Measurements from ENCODE around the gene CALD1. TPM values are rescaled to one million over a fixed set of nuclear protein-coding genes. Genes with fewer than 3 reads are reported as not detected.

CALD1 gene
- total RNA-seq, 1 donor from 2014 or later: 61.8 TPM

- H3K27ac Mint-ChIP-seq (ENCODE audit: unreplicated experiment): no peak overlapping the region
- no peaks in the 10 kb centered on the region for H3K27me3 Mint-ChIP-seq (ENCODE audit: unreplicated experiment)
- H3K36me3 Mint-ChIP-seq (ENCODE audit: unreplicated experiment): no peaks in the 10 kb centered on the region
- H3K4me1 Mint-ChIP-seq (ENCODE audit: low read depth, unreplicated experiment): no peaks in the 10 kb centered on the region
- no peak for TF ChIP-seq CTCF (IDR thresholded peaks at IDR 0.05; ENCODE audit: partially characterized antibody, unreplicated experiment)
- H3K9me3 Mint-ChIP-seq (ENCODE audit: unreplicated experiment): no peaks in the 10 kb centered on the region
- no peak for DNase-seq
- no peak overlapping the region for H3K4me3 Mint-ChIP-seq (ENCODE audit: unreplicated experiment)
Observed at GRCh38 chr7:134736381-134736780, 43.1 kb upstream of the CALD1 start.

DNA sequence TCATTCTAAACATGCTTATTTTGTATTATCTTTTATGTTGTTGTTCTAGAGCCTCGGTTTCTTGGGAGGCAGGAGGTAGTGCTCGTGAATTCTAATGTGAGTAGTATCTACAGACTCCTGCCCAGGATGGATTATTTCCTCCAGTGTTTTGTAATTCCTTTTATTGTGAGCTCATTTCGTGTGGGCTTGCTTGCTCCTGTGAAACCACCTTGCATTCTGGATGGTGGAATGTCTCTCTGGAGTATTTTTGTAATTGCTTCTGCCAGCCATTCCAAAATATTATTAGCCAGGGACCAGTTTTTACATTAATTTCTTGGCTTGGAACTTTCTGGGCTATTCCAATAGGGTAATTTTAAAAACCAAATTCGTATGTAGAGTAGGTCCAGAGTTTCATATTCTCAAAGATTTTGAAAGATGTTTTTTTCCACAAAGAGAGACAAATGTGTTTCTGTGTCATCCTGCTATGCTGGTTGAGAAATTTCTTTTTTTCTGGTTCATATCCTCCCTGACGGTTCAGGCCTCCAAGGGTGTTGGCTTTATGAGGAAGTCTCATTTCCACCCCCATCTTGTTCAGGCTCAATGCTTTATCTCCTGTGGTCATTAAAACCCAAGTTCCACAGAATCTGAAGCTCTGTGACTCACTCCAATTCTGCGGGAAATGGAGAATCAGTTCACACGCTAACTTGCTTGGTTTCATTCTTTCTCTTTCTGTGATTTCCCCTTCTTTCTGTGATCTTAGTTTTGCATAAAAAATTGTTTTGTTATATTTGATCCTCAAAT, 41.7 kb upstream of the CALD1 start:
- Mint-ChIP-seq H3K36me3 (ENCODE audit: unreplicated experiment) (no peaks in the 10 kb centered on the region), H3K4me3 (ENCODE audit: unreplicated experiment) (no peak overlapping the region), H3K4me1 (ENCODE audit: low read depth, unreplicated experiment) (no peaks in the 10 kb centered on the region), H3K27me3 (ENCODE audit: unreplicated experiment) (no peaks in the 10 kb centered on the region), H3K9me3 (ENCODE audit: unreplicated experiment) (no peaks in the 10 kb centered on the region), H3K27ac (ENCODE audit: unreplicated experiment) (no peak overlapping the region)
- no peak for DNase-seq
- TF ChIP-seq CTCF (IDR thresholded peaks at IDR 0.05; ENCODE audit: partially characterized antibody, unreplicated experiment): no peak

DNA sequence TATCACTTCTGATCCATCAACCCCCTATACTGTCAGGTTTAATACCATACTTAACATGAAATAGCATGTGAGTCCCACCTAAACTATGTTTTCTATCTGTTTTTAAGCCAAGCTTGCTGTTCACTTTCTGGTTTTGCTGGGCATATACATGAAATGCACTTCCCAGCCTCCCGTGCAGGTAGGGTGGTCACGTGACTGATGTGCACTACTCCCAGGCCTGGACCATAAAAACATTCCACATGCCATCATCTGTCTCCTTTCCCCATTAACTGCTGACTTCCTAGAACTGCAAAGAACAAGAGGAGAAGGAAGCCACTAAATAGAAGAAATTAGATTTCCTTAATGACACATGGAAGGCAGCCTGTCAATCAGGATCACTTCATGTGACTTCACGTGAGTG, 40.1 kb upstream of the CALD1 start:
- H3K4me1 Mint-ChIP-seq (ENCODE audit: low read depth, unreplicated experiment): no peaks in the 10 kb centered on the region
- H3K27me3 Mint-ChIP-seq (ENCODE audit: unreplicated experiment): no peaks in the 10 kb centered on the region
- no peaks in the 10 kb centered on the region for H3K36me3 Mint-ChIP-seq (ENCODE audit: unreplicated experiment)
- H3K4me3 Mint-ChIP-seq (ENCODE audit: unreplicated experiment): no peak overlapping the region
- H3K9me3 Mint-ChIP-seq (ENCODE audit: unreplicated experiment): no peaks in the 10 kb centered on the region
- H3K27ac Mint-ChIP-seq (ENCODE audit: unreplicated experiment): no peak overlapping the region
- DNase-seq: no peak
- TF ChIP-seq CTCF (IDR thresholded peaks at IDR 0.05; ENCODE audit: partially characterized antibody, unreplicated experiment): no peak

DNA sequence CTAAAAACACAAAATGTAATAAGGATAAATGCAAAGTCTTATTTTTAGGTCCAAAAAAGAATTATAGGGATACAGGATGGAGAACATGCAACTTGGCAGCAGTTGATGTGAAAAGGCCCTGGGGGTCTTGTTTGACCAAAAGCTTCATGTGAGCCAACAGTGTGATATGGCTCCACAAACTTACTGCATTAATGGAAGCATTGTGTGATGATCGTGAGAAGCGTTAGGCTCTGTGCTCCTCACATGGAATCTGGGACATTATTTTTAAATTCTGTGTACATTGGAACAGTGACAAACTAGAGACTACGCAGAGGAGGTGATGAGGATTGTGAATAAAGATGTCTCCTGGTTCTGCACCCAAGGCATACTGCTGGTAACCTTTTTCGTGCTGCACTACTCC, 39.1 kb upstream of the CALD1 start:
- H3K27me3 Mint-ChIP-seq (ENCODE audit: unreplicated experiment): no peaks in the 10 kb centered on the region
- H3K9me3 Mint-ChIP-seq (ENCODE audit: unreplicated experiment): no peaks in the 10 kb centered on the region
- H3K4me1 Mint-ChIP-seq (ENCODE audit: low read depth, unreplicated experiment): no peaks in the 10 kb centered on the region
- H3K4me3 Mint-ChIP-seq (ENCODE audit: unreplicated experiment): no peak overlapping the region
- no peak for DNase-seq
- H3K27ac Mint-ChIP-seq (ENCODE audit: unreplicated experiment): no peak overlapping the region
- TF ChIP-seq CTCF (IDR thresholded peaks at IDR 0.05; ENCODE audit: partially characterized antibody, unreplicated experiment): no peak
- H3K36me3 Mint-ChIP-seq (ENCODE audit: unreplicated experiment): no peaks in the 10 kb centered on the region

DNA sequence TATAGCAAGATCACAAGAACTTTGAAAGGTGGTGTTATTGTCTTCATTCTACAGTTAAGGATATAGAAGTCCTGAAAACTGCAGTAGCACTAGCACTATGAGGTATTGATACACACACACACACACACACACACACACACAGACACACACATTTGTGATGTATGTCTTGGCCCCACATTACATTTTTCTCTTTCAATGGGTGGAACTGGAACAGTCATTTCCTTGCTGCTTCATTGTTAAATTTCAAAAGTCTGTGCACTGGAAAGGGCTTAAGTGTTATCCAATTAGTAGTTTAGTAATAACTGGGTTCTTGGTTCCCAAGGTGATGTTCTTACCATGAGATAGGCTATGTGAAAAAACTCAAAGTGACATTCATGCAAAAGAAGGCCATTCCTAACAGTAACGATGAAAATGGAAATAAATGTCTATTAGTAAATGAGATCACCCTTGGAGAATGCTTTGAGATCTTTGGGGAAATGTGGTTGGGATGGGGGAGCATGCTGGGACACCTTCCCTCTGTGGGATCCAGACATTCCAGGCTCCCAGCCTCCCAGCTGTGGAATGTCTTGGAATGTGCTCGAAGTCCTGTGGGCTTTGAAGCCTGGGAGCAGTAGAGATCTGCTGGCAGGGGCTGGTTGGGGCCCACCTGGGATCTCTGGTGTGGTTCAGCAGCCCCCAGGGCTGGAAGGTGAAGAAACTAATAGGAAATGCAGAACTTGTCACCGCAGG, 37.4 kb upstream of the CALD1 start:
- Mint-ChIP-seq H3K27ac (ENCODE audit: unreplicated experiment) (no peak overlapping the region), H3K27me3 (ENCODE audit: unreplicated experiment) (no peaks in the 10 kb centered on the region), H3K4me1 (ENCODE audit: low read depth, unreplicated experiment) (no peaks in the 10 kb centered on the region), H3K36me3 (ENCODE audit: unreplicated experiment) (no peaks in the 10 kb centered on the region), H3K9me3 (ENCODE audit: unreplicated experiment) (no peaks in the 10 kb centered on the region), H3K4me3 (ENCODE audit: unreplicated experiment) (no peak overlapping the region)
- DNase-seq: no peak
- TF ChIP-seq CTCF (IDR thresholded peaks at IDR 0.05; ENCODE audit: partially characterized antibody, unreplicated experiment): no peak

Measured in glutamatergic neuron (in vitro differentiated cells).